ENCODE results near the gene LTB4R2.
A peak's percentile ranks its signal among the peaks of the same experiment; 100 is the strongest.
"Not testable (repeated sequence)": the region's sequence is repeated elsewhere in the genome, so short reads cannot be mapped to it uniquely, and the experiment has no call there.

Gene LTB4R2

DNA sequence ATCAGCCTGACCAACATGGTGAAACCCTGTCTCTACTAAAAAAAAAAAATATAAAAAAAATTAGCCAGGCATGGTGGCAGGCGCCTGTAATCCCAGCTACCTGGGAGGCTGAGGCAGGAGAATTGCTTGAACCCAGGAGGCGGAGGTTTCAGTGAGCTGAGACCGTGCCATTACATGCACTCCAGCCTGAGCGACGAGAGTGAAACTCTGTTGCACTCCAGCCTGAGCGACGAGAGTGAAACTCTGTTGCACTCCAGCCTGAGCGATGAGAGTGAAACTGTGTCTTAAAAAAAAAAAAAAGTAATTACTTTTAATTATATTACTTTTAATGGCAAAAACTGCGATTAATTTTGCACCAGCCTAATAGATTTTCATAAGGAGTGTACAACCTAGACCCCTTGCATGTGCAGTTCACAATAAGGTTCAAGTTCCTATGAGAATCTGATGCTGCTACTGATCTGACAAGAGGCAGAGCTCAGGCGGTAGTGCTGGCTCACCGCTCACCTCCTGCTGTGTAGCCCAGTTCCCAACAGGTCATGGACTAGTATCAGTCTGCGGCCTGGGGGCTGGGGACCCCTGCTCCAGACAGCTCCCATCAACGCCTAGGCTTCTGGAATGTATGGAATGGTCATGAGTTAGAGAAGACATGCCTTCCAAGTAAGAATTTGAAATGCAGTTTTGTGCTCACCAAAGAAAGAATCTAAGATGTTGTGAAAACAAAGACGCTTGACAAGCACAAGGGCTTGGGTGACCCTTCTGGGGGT lies 11.5 kb downstream of the LTB4R2 start:
- DNase-seq: no peak

DNA sequence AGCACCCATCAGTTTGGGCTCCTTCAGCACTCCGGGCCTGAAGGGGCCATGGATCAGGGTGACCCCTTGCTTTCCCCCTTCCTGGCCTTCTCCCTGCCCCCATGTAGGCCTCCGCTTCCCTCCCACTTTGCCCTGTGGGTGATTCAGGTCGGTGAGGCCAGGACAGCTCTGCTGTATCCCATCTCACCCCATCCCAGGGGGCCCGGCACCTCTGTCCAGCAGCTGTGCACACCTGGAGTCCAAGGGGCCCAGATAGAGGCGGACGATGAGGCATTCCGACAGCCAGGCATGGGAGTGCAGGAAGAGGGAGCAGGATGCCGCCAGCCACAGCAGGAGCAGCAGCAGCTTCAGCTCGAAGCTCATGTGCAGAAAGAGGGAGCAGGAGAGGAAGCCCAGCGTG lies 12.7 kb downstream of the LTB4R2 start:
- DNase-seq: no peak

DNA sequence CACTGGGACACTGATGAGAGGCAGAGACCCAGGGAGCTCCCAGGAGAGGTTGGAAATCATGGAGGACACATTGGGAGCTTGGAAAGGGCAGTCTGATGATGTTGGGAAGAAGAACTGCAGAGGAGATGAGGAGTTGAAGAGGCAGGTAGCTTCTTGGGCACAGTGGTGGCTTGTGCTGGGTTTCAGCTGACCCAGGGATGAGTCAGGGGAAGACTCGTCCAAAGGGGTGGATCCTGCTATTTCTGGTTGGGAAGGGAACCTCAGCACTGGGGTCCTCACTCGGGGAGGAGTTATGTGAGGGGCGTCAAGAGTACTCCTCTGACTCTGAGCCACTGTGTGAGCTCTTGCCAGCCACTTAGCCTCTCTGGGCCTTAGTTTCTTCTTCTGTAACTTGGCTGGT lies 13.4 kb downstream of the LTB4R2 start:
- no peak for DNase-seq

DNA sequence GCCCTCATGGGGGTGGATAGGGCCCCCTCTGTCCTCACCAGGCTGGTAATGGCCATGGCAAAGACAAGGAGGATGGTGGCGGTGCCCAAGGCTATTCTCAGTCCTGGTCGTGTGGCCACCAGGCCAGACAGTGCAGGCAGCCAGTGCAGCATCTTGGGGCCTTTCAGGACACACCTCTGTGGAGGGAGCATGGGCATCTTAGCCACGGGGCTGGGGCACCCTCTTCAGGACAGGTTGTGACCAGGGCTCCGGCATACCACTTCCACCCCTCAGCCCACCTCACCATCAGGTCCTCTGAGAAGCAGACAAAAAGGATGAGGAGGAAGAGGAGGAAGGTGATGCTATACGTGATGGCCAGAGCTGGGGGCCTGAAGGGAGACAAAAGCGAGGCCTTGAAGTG lies 14.1 kb downstream of the LTB4R2 start:
- no peak for DNase-seq

DNA sequence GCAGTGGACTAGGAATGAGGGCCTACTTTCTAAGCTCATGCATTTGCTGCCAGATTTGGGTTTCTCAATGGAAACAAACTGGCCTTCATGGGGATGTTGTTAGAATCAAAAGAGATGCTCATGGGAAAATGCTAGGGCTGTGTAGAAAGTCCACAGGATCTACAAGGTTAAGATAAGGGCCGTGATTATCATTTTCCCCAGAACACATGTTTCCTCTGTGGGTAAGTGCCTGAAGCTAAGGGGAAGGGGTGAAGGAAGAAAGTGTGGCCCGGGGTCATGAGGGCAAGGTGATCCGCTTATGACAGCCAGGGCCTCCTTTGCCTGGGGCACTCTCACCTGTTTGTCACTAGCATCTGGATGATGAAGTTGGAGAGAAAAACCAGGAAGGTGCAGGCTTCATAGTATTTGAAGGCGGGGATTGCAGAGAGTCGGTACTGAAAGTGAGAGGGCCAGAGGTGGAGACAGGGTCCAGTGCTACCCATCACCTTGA lies 15.1 kb downstream of the LTB4R2 start:
- no peak for DNase-seq

DNA sequence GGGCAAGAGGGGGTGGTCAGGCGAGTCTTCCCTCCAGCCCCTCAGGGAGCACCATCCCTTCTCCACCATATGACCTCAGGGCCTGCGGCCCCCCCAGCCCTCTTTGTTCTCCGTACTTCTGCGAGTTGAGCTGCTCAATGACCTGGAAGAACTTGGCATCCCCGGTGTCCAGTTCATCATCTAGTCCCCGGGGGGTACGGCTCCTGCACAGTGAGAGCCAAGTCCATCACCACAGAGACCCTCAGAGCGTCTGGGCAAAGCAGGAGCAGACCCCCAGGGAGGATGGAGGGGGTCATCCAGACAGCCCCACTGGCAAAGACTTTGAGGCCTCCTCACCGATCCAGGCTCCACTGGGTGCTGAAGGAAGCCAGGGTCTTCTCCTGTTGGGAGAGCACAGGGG lies 16.0 kb downstream of the LTB4R2 start:
- no peak for DNase-seq

DNA sequence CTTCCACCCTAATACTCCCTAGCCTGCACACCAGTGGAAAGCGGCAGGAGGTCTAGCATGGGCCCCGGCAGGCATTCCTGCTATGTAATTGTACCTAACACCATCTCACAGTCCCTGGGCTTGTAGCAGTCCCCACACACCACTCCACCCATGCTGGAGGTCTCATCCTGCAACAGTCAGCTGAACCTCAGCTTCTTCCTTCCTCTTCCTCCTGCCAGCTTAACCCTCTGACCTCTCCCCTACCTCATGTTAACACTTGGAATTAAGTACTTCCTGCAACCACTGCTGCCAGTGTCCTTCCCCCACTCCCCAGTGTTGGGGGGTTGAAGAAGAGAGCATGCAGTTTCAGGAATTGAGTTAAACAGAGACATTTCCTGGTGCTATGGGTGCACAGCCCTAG lies 17.4 kb downstream of the LTB4R2 start:
- DNase-seq: no peak

DNA sequence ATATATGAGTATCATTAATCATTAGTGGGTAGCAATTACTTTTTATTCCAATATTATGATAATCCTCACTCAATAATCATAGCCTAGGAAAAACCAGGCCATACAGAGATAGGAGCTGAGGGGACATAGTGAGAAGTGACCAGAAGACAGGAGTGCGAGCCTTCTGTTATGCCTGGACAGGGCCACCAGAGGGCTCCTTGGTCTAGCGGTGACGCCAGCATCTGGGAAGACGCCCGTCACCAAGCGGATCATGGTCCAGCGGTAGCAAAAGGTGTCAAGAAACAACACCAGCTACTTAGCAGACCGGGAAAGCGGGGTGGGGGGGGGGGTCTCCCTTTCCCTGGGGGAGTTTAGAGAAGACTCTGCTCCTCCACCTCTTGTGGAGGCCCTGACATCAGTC lies 18.0 kb downstream of the LTB4R2 start:
- not testable (repeated sequence) for DNase-seq

DNA sequence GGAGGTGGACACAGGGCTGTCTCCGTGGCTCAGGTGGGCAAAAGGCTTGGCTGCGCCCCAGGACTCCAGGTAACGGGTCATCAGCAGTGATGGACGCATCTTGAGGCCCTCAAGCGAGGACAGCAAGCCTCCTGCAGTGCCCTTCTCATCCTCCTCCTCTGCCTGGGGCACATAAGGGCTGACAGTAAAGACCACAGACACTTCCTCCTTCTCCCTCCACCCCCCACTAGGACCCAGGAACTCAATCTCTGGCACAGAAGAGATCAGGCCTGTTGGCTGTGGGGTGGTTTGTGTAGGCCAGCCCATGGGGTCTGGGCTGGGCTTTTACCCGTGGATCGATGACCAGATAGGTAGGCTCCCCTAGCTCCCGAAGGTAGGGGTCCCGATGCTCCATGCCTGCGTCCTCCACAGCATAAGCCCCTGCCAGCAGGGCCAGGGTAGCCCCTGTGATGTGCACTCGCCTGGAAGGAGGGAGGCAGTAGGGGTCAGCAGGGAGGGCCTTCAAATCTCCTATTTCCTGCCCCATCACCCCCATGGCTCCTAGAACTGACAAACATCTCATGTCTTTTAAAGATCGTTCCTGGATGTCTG lies 19.2 kb downstream of the LTB4R2 start:
- DNase-seq: no peak

DNA sequence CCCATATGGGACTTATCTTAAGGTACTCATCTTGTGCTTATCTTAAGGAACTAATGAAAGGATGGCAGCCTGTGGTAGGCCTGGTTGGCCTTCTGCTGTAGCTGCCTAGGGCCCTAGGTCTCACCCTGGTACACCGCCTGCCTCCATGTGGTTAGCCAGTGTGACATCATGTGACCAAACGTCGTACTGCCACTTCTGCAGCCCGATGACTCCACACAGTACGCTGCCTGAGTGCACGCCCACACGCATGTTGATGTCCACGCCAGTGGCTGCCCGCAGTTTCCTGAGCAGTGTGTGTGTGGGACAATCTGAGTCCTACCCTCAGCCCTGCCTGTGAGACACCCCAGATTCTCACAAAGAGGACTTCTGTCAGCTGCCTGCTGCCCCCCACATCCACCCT lies 19.8 kb downstream of the LTB4R2 start:
- peak; percentile 62 for DNase-seq

DNA sequence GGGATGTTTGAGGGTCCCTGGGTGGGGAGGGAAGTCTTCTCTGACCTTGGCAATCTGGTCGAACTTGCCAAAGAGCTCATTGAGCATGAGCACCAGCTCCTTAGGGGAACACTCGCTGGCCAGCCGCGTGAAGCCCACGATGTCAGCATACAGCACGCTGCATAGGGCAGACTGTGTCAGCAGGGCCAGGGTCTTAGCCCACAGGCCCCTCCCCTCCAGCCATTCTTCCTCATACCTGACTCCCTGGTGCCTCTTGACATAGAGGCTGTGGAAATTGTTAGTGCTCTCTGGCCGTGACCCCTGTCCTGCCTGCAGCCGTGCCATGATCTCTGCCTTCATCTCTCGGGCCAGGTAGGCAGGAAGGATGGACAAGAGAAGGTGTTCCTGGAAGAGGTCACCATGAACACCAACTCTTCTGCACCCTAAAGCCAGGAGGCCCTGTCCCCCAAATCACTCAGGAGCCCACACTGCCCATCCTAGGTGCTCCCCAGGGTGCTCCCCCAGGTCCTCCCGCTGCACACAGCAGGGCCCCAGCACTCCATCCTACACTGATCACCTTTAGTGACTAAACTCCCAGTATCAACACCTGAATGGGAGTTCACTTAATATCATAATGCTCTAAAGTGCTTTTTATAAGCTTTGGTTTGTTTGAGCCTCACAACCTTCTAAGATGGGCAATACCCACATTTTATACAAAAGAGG lies 21.2 kb downstream of the LTB4R2 start:
- DNase-seq: no peak

DNA sequence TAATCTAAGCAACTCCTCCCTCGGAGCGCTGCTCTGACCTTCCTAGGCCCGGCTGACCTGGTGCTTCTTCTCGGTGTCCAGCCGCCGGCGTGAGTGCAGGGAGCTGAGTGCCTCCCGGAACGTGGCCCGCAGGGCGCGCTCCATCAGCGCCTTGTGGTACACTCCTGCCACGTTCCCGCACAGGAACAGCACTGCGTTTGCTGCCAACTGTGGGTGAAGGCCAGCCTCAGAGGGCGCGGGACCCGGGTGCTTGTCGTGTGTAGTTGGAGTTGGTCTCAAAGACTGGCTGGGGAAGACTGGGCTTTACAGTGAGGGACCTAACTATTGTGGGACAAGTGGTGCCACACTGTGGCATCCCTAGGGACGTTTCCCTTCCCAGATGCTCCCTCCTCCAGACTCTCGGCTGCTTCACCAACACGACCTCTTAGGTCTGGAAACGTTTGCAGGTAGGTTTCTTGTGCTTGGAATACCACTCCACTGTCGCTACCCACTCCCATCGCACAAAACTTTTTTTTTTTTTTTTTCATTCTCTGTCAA lies 21.9 kb downstream of the LTB4R2 start:
- no peak for DNase-seq

DNA sequence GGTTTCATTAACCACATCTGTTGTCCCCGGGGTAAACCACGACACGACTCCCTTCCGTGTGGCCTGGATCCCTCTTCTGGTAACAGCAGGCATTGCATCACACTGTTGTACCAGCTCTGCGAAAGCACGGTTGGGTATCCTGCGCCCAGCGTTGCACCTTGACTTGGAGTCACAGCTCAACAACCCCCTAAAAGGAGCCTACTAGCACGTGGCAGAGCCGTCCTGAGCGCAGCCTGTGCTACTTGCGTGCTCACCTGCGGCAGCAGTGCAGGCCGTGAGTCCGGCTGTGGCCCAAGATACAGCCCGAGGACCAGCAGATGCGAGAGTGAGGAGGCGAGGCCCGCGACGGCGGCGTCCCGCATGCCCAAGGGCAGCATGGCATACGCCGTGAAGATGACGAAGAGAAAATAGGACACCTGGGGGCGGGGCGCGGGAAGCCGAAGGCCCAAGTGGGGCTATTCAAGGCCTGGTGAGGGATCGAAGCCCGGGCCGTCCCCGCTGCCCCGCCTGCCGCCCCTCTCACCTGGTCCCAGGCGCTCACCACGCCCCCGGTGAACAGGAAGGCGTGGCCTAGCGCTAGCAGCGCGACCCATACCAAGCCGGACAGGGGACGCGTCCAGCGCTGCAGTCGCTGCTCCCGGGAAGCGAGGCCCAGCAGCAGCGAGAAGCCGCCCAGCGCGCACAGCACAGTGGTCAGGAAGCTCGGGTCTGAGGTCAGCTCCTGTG lies 22.5 kb downstream of the LTB4R2 start:
- peak; percentile 81 for DNase-seq

DNA sequence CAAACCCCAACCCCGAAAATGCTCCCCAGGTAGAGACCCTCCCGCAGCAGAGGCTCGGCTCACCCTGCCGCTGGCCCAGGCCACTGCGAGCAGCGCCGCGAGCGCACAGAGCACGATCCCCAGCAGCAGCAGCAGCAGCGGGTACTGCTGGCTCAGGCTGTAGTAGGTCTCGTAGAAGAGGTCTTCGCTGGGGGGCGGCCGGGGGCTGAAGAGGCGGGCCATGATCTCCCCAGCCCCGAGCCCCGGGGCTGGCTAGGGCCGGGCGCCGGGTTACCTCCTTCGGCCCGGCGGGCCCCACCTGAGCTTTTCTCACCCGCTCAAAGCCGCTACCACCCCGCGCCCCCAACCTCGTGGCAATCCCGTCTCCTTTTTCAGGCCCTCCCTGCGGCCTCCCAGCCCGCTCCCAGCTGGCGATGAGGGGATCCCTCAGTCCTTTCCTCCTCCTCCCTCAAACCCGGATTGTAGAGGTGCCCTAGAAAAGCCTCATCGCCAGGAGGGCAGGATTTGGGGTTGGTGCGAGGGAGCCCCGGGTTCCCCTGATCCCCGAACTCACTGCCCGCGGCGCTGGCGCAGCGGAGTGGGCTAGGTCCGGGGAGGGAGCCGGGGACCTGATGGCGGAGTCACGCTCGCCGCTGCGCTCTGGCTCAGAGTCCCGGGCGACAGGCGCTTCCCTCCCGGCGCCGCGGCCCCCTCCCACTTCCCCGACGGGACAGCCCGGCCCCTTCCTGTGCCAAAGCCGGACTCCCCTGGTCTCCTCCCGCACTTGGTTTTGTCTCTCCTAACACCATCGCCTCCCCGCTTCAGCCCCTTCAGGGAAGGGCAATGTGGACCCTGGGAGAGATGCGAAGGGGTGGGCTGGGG lies 24.7 kb downstream of the LTB4R2 start, which contains the start of gene ADCY4:
TSS of gene ADCY4 (minus strand) at position 641 of the 861 bp plus-strand sequence. CDS start at position 222, 419 bp downstream.
- no peak for DNase-seq

DNA sequence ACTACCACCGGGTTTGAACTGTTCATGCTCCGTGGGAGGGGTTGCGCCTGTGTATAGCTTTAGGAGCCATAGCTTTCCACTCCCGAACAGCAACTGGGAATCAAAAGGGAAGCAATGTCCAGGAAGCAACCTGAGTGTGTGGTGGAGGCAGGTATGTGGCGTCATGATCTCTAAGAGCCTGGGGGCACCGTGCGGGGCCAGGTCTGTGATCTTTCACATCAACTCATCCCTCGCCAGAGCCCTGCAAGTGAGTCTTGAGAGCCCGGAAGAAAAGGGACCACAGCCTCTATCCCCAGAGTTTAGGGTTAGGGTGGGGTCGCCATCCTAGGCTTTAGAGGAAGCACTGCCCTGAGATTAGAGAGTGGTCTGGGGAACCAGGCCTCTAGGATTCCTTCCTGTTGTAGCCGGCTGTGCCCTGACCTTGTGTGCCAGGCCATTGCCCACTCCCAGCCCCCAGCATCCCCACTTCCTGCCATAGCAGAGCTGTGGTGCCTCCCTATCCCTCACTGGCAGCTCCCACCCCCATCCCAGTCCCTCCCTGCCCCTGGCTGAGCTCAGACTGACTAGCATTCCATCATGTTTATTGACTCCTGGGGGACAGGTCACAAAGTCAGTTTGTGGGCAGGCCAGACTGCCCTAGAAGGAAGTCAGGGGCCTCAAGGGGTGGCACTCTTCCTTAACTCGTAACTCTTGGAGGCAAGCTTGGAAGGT lies 25.7 kb downstream of the LTB4R2 start:
- DNase-seq: no peak

DNA sequence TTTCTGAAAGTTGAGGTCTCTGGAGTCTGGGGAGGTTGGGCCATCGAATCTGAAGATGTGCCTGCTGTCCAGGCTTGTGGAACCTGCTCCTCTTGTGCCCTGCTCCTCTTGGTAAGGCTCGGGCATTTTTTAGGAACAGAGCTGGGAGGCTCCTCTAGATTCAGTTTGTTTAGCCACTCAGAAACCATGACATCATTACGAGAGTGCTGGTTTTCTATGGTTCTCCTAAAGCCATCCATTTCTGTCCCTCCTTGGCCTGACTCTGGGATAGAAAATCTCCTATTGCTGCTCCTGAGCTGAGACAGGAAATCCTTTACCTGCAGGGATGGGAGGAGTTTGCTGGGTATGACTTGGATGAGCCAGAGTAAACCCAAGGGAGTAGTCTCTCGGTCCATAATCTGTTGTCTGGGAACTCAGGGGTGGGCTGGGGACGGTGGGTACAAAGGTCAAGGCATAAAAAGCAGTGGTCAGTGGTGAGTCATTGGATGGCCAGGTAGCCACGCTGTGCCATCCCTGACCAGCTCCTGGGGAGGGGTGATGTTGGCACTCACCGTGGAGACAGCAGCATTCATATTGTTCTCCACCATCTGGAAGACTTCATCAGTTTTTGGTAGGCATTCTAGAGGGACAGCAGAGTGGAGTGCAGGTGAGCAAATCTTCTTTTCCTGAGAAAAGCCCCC lies 27.3 kb downstream of the LTB4R2 start:
- DNase-seq: no peak

DNA sequence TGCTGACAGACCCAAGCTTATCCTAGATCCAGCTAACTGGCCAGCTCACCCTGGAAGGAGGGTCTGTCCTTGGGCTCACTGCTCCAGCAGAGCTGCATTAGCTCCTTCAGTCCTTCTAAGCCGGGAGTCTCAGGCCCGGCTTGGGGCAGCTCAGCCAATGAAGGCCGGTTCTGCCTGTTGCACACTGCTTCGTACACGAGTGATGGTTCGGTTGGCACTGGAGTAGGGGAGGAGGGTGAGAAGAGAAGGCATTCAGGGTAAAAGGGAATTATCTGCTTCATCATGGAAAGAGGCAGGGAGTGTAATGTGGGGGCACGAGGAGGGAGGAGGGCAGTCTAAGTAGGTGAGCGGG lies 27.9 kb downstream of the LTB4R2 start:
- no peak for DNase-seq

DNA sequence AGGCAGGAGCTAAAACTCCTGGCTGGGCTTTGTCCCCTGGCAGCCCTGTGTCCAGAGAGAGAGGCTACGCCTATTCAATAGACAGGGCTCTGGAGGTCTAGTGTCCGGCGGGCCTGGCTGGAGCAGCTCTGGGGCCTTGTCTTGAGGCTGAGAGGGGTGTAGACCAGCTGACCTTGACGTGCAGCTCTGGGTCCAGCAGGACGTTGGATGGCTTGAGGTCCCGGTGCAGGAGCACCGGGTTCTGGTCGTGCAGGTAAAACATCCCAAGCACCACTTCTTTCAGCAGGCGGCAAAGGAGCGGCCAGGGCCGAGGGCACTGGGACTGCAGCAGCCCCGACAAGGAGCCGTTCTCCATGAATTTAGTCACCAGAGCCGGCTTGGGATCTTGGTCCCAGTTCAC lies 28.9 kb downstream of the LTB4R2 start:
- no peak for DNase-seq

DNA sequence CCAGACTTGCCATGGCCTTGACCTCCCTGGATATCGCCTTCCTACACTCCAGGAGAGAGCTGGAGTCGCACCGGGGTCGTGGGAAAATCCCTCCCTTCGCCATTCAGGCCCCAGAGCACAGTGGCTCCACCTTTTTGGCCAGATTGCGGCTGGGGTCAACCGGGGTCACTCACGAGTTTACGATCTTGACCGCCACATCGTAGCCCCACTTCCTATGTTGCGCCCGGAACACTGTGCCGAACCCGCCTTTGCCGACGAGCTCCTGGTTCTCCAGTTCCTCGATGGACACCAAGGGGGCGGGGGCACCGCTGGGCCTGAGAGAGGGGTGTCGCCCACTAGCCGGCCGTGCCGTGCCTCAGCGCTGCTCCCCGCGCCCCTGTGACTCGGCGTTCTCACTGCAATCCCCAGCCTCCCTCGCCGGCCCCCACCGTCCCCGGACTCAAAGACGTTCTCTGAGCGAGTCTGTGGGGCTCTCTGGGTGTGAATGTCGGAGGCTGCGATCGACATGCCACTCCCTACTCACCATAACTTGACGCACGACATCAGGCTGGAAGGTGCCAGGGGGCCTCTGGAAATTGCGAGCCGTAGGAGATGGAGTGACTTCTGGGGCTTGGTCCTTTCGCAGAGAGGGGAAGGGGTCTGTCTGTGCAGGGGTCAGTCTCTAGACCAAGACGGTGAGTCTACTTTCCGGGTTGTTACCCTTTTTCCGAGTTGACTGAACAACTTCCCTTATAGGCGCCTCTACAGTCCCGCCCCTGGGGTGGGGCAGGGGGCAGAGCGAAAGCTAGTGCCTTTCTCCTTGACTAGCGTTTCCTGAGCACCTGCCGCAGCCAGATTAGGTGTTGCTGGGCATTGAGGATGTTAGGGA lies 29.6 kb downstream of the LTB4R2 start, which contains the start of gene RIPK3:
TSS of gene RIPK3 (minus strand) at position 708 of the 868 bp plus-strand sequence. CDS start at position 543, 165 bp downstream.
- peak; percentile 68 for DNase-seq

DNA sequence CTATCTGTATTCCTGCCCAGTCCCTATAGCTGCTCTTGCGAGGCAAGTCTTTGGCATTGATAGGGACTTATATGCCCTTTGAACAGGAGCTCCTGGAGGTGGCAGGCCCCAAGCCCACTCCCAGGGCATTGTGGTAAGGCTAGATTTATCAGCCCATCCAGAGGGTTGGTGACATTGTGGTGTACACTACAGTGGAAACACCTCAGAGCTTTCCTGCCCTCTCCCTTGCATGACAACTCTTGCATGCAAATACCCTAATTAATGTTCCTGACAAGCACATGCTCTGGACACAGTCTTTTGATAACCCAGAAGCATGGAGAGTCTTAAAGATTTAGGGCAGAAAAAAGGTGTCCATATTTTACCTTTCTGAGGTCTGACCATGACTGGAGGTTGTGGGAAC lies 30.7 kb downstream of the LTB4R2 start:
- DNase-seq: no peak
